Endometrial microvascular endothelial cells (primary cell): ENCODE measurements around the gene ABTB1. TPM values are rescaled to one million over a fixed set of nuclear protein-coding genes. Genes with fewer than 3 reads are reported as not detected.

Experiments
- in situ Hi-C: cut with HindIII; loops from 2 replicates; pipeline ENCODE4 v1.10.0; 2017; ENCODE audit warnings: low sequenced_read_pairs, low pct_unique_long_range_greater_than_20kb; ENCODE audit errors: inconsistent ontology term
- total RNA-seq: library from RNA; depleted of rRNA; stranded (reverse); fragments of >200 nt; gene quantifications from one replicate; pipeline ENCODE4 v1.2.3, GENCODE V29; 2015; ENCODE audit errors: inconsistent ontology term

ABTB1 gene
- 6.4 TPM for total RNA-seq

DNA sequence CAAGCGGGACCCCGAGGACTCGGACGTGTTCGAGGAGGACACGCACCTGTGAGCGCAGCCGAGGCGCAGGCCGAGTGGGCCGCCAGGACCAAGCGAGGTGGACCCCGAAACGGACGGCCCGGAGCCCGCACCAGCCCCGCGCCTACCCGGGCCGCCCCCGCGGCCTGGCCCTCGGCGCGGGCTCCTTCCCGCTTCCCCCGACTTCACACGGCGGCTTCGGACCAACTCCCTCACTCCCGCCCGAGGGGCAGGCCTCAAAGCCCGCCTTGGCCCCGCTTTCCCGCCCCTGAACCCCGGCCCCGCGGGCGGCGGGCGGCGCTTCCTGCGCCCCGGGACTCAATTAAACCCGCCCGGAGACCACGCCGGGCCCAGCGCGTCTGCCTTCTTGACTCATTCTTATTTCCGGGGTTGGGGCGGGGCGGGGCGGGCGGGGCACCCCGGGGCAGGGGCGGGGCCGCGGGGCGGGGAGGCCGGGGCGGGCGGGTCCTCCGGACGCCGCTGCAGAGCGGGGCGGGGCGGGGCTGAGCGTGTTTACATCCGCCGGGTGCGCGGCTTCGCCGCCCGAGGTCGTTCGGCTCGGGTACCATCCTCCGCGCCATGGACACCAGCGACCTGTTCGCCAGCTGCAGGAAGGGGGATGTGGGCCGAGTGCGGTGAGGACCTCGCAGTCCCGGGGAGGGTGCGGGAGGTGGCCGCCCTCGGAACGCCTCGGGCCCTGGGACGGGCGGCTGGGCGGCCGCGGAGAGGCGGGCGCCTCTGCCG is at the start of gene ABTB1:
ABTB1 (plus strand) TSS at position 524 of the 762 bp plus-strand sequence; CDS start at position 598, 74 bp downstream.
- in situ Hi-C loops: no loop called here

DNA sequence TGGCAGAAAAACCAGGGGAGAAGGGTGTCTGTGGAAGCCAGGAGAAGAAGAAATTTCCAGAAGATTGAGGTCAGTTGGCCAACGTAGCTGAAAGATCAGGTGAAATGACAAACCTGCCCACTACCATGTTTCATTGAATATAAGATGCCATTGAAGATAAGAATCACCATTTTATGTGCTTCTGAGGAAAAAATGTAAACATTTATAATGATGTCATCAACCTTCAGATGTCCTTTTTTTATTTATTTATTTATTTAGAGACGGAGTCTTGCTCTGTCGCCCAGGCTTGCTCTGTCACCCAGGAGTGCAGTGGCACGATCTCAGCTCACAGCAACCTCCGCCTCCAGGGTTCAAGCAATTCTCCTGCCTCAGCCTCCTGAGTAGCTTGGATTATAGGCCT is 48.7 kb upstream of the ABTB1 start:
- in situ Hi-C loops: no loop called here

DNA sequence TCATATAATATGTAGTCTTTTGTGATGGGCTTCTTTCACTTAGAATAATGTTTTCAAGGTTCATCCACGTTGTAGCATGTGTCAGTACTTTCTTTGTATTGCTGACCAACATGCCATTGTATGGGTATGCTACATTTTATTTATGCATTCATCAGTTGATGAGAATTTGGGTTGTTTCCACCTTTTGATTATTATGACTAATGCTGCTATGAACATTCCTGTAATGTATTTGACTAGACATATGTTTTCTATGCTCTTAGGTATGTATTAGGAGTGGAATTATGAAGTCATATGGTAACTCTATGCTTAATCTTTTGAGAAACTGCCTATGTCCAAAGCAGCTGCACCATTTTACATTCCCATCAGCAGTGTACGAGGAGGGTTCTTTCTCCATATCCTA is 46.9 kb upstream of the ABTB1 start:
- in situ Hi-C loops: no loop called here

DNA sequence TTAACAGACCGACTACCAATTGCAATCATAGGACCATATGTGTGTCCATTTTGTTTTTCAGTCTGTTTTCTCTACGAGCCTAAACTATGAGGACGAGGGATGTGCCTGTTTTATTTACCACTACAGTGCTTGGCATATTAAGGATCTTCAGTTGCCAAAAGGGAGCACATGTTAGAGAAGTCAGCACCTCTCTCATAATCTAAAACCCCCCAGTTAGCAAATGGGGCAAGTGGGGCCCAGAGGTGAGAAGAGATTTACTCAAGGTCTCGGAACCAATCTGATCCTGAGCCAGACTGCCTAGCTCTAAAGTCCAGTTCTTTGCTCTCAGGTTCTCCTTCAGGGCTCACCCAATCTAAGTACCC is 44.3 kb upstream of the ABTB1 start:
- in situ Hi-C loops: no loop called here

DNA sequence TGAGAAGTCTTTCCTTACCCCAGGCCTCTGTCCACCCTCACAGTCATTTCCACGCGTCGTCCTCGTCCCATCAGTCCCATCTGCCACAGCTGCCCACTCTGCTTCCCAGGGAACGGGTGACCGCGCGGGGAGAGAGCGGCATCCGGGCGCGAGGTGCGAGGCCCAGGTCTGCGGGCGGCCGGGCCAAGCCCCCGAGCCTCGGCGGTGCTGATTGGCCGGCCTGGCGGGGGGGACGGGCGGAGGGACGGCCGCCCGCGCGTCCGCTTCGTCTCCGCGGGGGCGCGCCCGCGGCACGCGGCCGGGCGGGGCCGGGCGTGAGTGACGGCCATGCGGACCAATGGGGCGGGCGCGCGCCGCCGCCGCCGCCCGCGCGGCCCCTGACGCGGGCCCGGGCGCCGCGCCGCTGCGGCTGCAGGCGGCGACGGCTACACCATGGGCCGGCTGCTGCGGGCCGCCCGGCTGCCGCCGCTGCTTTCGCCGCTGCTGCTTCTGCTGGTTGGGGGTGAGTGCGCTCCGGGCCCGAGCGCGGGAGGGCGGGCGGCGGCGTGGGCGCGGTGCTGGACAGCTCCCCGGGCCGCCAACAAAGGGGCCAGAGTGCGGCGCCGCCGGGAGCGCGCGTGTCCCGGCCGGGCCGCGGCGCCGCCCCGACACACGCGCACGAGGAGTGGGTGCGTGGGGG is 43.8 kb upstream of the ABTB1 start, which contains the start of gene PODXL2:
PODXL2 (plus strand) TSS at position 398 of the 679 bp plus-strand sequence; CDS start at position 433, 35 bp downstream.
- in situ Hi-C loops: no loop called here

DNA sequence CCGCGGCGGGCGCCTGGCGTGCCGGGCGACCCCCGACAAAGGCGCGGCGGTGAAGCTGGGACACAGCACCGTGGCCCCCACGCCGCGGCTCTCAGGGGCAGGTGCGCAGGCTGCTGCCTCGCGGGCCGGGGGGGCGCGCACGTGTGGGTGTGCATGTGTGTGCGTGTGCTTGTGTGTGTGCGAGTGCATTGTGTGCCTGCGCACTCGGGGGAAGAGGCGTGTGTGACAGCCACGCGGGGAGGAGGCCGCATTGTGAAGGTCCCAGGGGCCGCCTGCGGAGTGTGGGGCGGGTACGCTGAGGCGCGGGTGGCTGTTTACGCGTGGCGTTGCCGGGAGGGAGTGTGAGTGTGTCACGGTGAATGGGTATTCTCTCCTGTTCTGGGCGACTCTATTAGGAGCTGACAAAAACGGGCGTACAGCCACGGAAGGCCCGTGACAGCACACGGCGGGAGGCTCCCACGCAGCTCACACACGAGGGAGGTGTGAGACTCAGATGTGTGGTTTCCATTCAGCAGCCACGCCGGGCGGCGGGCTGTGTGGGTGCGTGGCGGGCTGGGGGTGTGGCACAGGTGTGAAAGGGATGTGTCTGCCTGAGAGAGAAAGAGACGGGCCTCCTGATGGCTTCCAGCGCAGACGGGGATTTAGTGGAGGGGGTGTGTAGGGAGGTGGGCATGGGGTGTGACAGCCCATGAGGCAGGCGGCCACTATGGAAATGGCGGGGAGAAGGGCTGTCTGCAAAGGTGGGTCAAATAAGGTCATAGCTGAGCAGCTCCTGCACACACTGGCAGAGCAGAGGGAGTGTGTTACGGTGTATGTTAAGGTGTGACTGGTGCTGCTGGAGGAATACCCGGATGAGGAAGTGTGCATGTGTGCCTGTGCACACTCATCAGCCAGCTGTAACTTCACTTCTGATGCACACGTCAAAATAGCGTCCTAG is 43.0 kb upstream of the ABTB1 start:
- in situ Hi-C loops: no loop called here

DNA sequence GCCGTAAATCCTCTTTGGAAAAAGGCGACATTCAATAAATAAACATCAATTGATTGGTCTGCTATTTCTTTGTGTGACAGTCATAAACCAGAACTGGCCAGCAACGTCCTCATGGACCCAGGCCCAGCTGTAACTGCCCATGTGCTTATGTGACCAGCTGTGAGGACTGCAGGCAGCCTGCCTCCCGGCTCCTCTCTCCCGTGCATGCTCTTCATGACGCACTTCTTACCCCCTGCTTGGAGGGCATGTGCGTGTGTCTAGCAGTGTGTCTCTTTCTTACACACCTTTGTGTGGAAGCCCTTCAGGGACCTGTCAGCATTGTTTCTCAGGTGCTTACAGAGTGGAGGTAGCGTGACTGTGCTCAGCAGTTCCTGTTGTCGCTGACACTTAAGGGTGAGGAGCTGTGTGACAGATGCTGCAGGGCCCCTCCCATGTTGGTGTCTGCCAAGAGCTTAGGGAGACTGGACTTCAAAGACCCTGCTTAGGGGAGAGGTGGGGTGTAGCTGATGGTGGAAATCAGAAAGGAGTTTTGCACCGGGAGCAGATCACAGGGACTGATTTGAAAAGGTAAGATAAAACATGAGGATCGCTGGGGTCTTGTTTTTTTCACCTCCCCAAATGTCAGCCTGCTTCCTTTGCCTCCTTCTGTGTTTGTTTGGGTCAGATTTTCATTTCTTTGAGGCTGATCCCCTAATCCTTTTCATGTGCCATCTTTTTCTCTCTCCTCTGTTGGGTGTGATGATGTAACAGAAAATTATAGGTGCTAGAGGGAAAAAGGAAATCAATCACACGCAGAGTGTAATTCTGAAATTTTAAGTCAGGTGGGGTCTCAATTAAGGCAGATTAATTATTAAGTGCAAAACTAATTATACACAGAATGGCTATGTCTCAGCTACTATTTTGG is 41.7 kb upstream of the ABTB1 start:
- in situ Hi-C loops: no loop called here

DNA sequence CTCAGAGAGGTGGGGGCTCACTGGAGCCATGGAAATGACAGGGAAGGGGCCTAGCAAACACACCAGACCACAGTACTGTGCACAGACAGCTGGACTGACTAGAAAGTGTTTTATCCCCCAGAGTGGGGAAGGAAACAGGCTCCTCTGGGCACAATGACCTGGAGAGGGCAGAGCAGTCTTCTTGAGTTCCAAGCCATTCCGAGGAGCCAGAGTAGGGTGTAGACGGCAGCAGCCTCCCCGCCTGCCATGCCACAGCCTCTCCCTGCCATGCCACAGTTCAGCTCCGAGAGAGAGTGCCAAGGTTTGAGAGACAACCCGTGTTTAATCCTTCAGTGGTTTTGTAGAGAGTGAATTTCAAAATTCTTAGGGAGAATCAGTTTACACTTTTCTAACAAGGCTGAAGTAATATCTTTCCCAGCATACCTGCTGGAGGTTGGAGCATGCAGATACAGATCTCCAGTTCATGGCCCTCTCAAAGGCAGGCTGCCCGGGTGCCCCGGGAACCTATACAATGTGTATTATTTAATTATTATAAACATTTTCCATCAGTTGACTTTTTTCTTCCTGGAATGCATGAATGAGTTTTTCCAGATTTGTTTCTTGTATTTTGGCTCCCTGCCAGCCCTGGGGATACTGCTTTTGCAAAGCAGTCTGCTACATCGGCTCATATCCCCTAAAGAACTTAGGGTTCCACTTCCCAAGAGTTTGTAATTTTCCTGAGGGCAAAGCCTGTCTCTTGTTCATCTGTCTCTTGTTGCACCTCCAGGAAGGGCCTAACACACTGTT is 40.5 kb upstream of the ABTB1 start:
- in situ Hi-C loops: no loop called here

DNA sequence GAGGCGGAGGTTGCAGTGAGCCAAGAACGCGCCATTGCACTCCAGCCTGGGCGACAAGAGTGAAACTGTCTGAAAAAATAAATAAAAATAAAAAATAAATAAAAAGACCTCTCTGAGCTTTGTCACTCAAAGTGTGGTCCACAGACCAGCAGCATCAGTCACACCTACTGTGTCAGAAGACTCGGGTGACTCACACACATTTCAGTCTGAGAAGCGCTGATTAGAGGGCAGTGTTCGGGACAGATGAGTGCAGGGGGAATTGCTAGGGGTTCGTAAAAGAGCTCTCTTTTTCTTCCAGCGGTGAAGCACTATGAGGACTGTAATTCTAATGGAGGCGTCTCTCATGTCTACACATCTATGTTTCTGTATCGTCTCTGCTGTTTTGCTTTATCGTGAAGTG is 38.1 kb upstream of the ABTB1 start:
- in situ Hi-C loops: no loop called here

DNA sequence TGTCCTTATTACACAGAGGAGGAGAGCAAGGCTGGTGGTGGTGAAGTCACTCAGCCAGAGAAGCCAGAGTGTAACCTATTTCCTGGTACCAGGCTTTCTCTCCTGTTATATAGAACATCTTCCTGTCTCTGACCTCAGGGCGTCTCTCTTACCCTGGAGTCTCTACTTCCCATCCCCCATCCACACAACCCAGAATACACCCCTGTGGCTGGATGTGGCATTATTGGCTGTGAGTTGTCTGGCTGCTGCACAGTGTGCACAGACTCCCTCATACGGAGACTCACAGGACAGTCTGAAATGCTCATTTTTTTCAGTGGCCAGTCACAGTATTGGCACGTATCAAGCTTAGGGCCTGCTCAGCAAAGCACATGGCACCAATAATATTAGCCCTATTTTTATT is 35.2 kb upstream of the ABTB1 start:
- in situ Hi-C loops: no loop called here

DNA sequence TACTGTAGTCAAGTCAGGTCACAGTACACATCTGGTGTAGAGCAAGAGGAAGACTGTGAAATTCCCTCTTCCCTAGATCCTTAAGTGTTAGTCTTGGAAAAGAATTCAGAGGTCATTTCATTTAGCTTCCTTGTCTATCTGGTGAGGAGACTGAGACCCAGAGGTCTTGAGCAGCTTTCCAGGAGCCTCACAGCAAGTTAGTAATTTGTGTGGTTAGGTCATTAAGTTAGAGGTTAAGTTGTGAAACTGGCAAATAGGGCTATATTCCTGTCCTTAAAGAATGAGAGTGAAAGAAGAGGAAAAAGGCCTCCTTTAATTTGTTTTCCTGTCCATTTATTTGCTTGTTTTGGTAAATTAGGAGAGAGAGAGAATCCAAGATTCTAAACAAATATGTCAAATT is 34.8 kb upstream of the ABTB1 start:
- in situ Hi-C loops: no loop called here

DNA sequence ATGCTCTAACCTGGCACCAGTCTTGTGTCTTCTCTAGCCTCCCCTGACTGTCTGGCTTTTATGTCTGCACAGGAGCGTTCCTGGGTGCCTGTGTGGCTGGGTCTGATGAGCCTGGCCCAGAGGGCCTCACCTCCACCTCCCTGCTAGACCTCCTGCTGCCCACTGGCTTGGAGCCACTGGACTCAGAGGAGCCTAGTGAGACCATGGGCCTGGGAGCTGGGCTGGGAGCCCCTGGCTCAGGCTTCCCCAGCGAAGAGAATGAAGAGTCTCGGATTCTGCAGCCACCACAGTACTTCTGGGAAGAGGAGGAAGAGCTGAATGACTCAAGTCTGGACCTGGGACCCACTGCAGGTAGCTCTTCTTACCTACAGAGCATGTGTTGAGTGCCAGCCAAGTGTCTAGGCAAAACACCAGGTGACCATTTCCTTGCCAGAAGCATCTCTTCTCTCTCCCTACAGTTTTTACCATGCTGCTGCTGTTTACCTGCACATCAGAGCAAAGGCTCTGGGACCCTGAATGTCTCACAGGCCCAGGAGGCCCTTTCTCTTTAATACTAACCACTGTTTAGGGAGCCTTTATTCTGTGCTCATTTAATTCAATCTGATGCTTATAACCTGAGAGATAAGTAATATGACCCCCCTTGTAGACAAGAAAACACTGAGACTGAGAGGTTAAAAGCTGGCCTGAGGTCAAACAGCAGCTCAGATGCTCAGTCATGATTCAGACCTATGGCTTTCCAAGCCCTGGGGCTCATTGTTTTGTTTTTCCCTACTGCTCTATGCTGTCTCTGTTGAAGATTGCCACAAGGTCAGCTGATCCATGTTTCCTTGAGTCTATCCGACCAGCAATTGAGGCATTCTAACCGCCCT is 33.3 kb upstream of the ABTB1 start:
- in situ Hi-C loops: no loop called here

DNA sequence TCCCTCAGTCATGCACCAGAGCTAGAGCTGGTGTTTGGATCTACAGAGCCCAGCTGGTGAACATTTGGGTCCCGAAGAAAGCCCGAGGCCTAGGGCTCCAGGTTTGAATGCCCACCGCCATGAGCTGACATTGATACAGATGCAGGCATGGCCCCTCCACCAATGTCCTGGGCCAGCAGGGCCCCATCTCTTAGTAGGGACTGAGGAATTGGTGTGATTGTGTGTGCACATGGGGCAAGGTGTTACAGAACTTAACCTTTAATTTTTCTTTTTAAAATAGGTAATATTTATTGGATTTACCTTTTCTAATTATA is 32.8 kb upstream of the ABTB1 start:
- in situ Hi-C loops: no loop called here

DNA sequence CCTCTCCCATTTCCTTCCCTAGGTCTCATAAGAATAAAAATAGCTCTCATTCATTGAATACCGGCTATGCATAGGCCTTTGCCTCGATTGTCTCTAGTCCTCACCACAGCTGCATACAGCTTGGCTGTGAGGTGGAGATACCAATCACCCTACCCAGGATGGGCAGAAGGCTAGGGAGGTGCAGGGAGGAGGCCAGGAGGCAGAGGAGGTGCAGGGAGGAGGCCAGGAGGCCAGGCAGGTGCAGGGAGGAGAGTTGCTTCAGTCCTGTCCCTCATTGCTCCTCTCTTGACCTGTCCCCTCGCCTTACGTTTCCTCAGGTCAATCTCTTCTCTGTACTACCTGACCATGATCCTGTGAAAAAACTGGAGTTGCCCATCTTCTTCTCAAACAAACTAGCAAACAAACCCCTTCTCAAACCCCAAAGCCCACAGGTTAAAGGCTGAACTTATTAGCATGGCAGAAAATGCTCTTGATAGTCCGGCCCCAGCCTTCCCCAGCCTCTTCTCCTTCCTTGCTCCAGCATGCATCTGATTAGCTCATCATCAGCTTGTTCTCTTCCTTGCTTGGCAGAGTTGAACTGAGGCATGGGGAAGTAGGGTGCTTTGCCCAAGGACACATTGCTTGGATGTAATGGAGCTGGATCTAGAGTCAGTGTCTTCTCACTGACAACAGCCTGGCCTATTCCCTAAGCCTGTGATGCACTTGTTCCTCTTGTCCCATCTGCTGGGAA is 27.9 kb upstream of the ABTB1 start:
- in situ Hi-C loops: no loop called here

DNA sequence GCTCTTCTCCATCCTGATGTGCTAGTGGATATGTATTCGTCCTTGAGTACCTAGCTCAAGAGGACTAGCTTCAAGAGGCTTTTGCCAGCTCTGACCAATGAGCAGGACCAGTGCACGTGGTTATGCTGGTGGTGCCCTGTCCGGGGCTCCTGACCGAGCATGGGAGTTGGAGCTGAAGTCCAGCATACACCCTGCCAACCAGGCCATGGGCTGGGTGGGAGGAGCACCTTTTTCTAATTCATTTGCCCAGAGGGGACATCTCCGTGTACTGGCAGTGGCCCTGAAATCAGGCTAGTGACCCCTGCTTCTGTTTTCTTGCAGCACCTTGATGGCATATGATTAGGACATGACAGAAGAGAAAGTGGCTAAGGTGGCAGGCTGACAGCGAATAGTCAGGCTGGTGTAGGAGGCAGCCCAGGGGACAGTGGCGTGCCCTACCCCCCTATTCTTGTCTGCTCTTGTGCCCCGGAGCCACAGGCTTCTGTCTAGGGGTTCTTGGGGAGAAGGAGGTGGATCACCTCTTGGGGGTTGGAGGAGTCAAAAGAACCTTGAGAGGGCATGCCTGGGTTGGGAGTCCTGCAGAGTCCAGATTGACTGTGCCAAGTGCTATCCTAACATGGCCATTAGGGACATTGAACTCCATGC is 27.3 kb upstream of the ABTB1 start:
- in situ Hi-C loops: no loop called here

DNA sequence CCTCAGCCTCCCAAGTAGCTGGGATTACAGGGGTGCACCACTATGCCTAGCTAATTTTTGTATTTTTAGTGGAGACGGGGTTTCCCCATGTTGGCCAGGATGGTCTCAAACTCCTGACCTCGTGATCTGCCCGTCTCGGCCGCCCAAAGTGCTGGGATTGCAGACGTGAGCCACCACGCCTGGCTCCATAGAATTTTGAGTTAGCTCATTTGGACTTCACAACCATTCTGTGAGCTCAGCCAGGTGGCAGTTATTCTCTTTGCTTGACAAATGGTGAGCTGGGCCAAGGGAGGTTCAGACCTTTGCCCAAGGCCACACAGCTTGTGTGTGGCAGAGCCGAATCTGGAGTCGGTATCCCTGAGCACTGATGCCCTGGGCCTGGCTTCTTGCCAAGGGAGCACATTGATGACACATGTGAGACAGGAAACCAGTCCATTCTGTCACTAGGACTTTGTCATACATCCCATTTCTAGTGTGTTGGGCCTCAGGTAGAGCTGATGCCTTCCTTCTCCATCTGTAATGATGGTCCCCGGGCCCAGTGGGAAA is 26.2 kb upstream of the ABTB1 start:
- in situ Hi-C loops: no loop called here
